ENCODE results near the gene ZSCAN9. TPM values are rescaled to one million over a fixed set of nuclear protein-coding genes. Genes with fewer than 3 reads are reported as not detected.

ZSCAN9 gene
- total and polyA plus RNA-seq, 2 of the 13 experiments (the other 11 are each of a cell fraction or from before 2014, with no cell fraction given): 14.6 to 17.8 TPM

DNA sequence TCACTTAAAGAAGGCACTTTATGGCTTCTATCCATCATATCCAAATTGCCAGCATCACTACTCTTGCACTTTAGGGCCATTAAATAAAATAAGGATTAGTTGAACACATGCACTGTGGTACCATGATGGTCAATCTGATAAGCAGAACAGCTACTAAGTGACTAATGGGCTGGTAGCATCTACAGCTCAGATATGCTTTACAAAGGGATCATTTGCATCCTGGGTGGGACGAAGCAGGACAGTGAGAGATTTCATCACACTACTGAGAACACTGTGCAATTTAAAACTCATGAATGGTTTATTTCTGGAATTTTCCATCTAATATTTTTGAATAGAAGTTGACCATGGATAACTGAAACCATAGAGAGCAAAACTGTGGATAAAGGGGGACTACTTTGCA, 25.1 kb upstream of the ZSCAN9 start:
- TF ChIP-seq, protein P1, sequence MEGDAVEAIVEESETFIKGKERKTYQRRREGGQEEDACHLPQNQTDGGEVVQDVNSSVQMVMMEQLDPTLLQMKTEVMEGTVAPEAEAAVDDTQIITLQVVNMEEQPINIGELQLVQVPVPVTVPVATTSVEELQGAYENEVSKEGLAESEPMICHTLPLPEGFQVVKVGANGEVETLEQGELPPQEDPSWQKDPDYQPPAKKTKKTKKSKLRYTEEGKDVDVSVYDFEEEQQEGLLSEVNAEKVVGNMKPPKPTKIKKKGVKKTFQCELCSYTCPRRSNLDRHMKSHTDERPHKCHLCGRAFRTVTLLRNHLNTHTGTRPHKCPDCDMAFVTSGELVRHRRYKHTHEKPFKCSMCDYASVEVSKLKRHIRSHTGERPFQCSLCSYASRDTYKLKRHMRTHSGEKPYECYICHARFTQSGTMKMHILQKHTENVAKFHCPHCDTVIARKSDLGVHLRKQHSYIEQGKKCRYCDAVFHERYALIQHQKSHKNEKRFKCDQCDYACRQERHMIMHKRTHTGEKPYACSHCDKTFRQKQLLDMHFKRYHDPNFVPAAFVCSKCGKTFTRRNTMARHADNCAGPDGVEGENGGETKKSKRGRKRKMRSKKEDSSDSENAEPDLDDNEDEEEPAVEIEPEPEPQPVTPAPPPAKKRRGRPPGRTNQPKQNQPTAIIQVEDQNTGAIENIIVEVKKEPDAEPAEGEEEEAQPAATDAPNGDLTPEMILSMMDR (CRISPR knock-in tag; IDR thresholded peaks at IDR 0.05): no peak
- TF ChIP-seq EEA1 (CRISPR knock-in tag; IDR thresholded peaks at IDR 0.05; ENCODE audit: borderline replicate concordance) (no peak), PLRG1 (conservative IDR thresholded peaks at IDR 0.05) (no peak), YEATS4 (CRISPR knock-in tag; IDR thresholded peaks at IDR 0.05; ENCODE audit: borderline replicate concordance) (no peak), MBD4 (IDR thresholded peaks at IDR 0.05; ENCODE audit: borderline replicate concordance, low read length) (no peak), ATAD3A (CRISPR knock-in tag; IDR thresholded peaks at IDR 0.05) (no peak), NCOA2 (CRISPR knock-in tag; IDR thresholded peaks at IDR 0.05) (no peak)
- TF ChIP-seq, protein P2, sequence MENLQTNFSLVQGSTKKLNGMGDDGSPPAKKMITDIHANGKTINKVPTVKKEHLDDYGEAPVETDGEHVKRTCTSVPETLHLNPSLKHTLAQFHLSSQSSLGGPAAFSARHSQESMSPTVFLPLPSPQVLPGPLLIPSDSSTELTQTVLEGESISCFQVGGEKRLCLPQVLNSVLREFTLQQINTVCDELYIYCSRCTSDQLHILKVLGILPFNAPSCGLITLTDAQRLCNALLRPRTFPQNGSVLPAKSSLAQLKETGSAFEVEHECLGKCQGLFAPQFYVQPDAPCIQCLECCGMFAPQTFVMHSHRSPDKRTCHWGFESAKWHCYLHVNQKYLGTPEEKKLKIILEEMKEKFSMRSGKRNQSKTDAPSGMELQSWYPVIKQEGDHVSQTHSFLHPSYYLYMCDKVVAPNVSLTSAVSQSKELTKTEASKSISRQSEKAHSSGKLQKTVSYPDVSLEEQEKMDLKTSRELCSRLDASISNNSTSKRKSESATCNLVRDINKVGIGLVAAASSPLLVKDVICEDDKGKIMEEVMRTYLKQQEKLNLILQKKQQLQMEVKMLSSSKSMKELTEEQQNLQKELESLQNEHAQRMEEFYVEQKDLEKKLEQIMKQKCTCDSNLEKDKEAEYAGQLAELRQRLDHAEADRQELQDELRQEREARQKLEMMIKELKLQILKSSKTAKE (CRISPR knock-in tag; IDR thresholded peaks at IDR 0.05; ENCODE audit: borderline replicate concordance): no peak
- no peak overlapping the region for H3K9ac ChIP-seq (ENCODE audit: insufficient read depth, low read depth, low read length)
- no peak for ATAC-seq
- no peaks in the 10 kb centered on the region for H3K36me3 ChIP-seq (replicated peaks in 1 of 2; ENCODE audit: control insufficient read depth in 1 of 2, insufficient read depth in 2 of 2, low read length in 2 of 2)
- no peaks in the 10 kb centered on the region for H3K79me2 ChIP-seq (ENCODE audit: insufficient read depth, low read length)
- no peak overlapping the region for H2AFZ ChIP-seq (ENCODE audit: low read length)
- H3K27me3 ChIP-seq (ENCODE audit: control insufficient read depth in 1 of 2, insufficient read depth in 2 of 2, low read length in 2 of 2): peaks cover 0 to 1% of the 10 kb centered on the region in 2 experiments; a peak in 1 of 5 replicates
- WGBS (ENCODE audit: low lambda C conversion rate): 0% methylated on average over 1 of the region's 1 CpG
- BruUV-seq (replicated peaks): no TSS peak
- in situ Hi-C loops (cut with HindIII; ENCODE audit: extremely low pct_ligation_motif_present, low pct_unique_long_range_greater_than_20kb) (no loop called here), intact Hi-C loops (cut with micrococcal nuclease; ENCODE audit: unreplicated experiment) (no loop called here)
- DNase-seq (ENCODE audit: low spot score): no peak
- CTCF ChIA-PET (ENCODE audit: low intra/inter-chr PET ratio, low total read pairs): no interaction called here
- no peaks in the 10 kb centered on the region for H3K4me1 ChIP-seq (ENCODE audit: insufficient read depth, low read length)
- H3K4me2 ChIP-seq (ENCODE audit: low read depth, low read length): no peak overlapping the region
- FAIRE-seq: no peak
- no peak overlapping the region for H3K27ac ChIP-seq (ENCODE audit: extremely low read length, insufficient read depth, low read length)
- no peaks in the 10 kb centered on the region for H4K20me1 ChIP-seq (ENCODE audit: insufficient read depth, low read length)
- no peak overlapping the region for H3K4me3 ChIP-seq (replicated peaks in 1 of 3; ENCODE audit: insufficient read depth in 1 of 3, low read depth in 2 of 3, low read length in 3 of 3)
- POLR2A ChIA-PET: no interaction called here
- H3K9me3 ChIP-seq (ENCODE audit: low read length): no peaks in the 10 kb centered on the region
